IMR-90 (cell line): Measurements from ENCODE around the gene CNP. TPM values are rescaled to one million over a fixed set of nuclear protein-coding genes. Genes with fewer than 3 reads are reported as not detected.
"Not testable (repeated sequence)": the region's sequence is repeated elsewhere in the genome, so short reads cannot be mapped to it uniquely, and the experiment has no call there.

Experiments used
- ATAC-seq: fragments of 200-7000 bp; cut with Tn5 transposase; 2 replicates; pipeline ENCODE4 v1.9.1; 2020; ENCODE audit warnings: low read depth, mild to moderate bottlenecking, moderate library complexity
- BruUV-seq: library from RNA; stranded (reverse); fragments of 400-500 nt; replicated peaks from 2 replicates; lab custom pipeline; 2021; lab: Mats Ljungman, UMichigan
- CTCF ChIA-PET: fragments of 300-600 bp; formaldehyde crosslinking; extraction: SDS; loops from one replicate; lab custom pipeline; 2021; ENCODE audit warnings: antibody characterized with exemption; lab: Yijun Ruan, JAX
- POLR2A ChIA-PET: fragments of 300-600 bp; sonication (Branson Sonifier 250); formaldehyde crosslinking; loops from one replicate; lab custom pipeline; 2022; ENCODE audit warnings: antibody characterized with exemption; ENCODE audit not compliant: unreplicated experiment; lab: Charles Lee
- DNase-seq: peaks from one replicate; pipeline ENCODE4 v3.0.0; 2013
- H2AFZ ChIP-seq: replicated peaks from 2 replicates; pipeline ENCODE3; 2013; ENCODE audit warnings: low read length, mild to moderate bottlenecking; ENCODE audit not compliant: poor library complexity
- H2AK5ac ChIP-seq: 2 replicates; pipeline ENCODE4 v1.6.1; 2013; ENCODE audit warnings: low read depth, low read length, inconsistent platforms
- H2AK9ac ChIP-seq: replicated peaks from 2 replicates; pipeline ENCODE3; 2013; ENCODE audit warnings: mild to moderate bottlenecking, low read depth, low read length, moderate library complexity; ENCODE audit not compliant: poor library complexity
- H2BK120ac ChIP-seq: 2 replicates; pipeline ENCODE4 v1.6.1; 2013; ENCODE audit warnings: low read depth, low read length, inconsistent platforms
- H2BK15ac ChIP-seq: 3 replicates; pipeline ENCODE4 v1.6.1; 2013; ENCODE audit warnings: low read depth, low read length, inconsistent platforms
- H2BK20ac ChIP-seq: 2 replicates; pipeline ENCODE4 v1.6.1; 2013; ENCODE audit warnings: low read depth, mild to moderate bottlenecking, inconsistent platforms, low read length, moderate library complexity
- H2BK5ac ChIP-seq: 2 replicates; pipeline ENCODE4 v1.6.1; 2013; ENCODE audit warnings: mild to moderate bottlenecking, low read depth, low read length, inconsistent platforms; ENCODE audit not compliant: poor library complexity, severe bottlenecking
- H3K14ac ChIP-seq: replicated peaks from 2 replicates; pipeline ENCODE4 v1.6.1; 2013; ENCODE audit warnings: low read depth, low read length, inconsistent platforms
- H3K18ac ChIP-seq: 2 replicates; pipeline ENCODE4 v1.6.1; 2013; ENCODE audit warnings: low read depth, low read length, control low read depth
- H3K23ac ChIP-seq: 2 replicates; pipeline ENCODE4 v1.6.1; 2013; ENCODE audit warnings: low read depth, low read length, inconsistent platforms
- H3K27ac ChIP-seq: 2 replicates; pipeline ENCODE4 v1.5.1; 2013; ENCODE audit warnings: mild to moderate bottlenecking, control low read depth, low read length; ENCODE audit not compliant: insufficient read depth
- H3K27me3 ChIP-seq: 2 replicates; pipeline ENCODE4 v1.6.1; 2013; ENCODE audit warnings: low read length; ENCODE audit not compliant: control insufficient read depth, insufficient read depth
- H3K36me3 ChIP-seq: 2 replicates; pipeline ENCODE4 v1.6.1; 2013; ENCODE audit warnings: low read length, mixed read lengths; ENCODE audit not compliant: control insufficient read depth, insufficient read depth
- H3K4ac ChIP-seq: 2 replicates; pipeline ENCODE4 v1.6.1; 2013; ENCODE audit warnings: low read depth, low read length, inconsistent platforms
- H3K4me1 ChIP-seq: 2 replicates; pipeline ENCODE4 v1.6.1; 2013; ENCODE audit warnings: low read length, mixed read lengths; ENCODE audit not compliant: control insufficient read depth, insufficient read depth
- H3K4me2 ChIP-seq: 2 replicates; pipeline ENCODE4 v1.6.1; 2013; ENCODE audit warnings: low read depth, mild to moderate bottlenecking, control low read depth, low read length, moderate library complexity
- H3K4me3 ChIP-seq: 2 replicates; pipeline ENCODE4 v1.5.1; 2013; ENCODE audit warnings: low read depth, mild to moderate bottlenecking, control low read depth, low read length, moderate library complexity; ENCODE audit not compliant: insufficient read depth
- H3K56ac ChIP-seq: 2 replicates; pipeline ENCODE4 v1.6.1; 2013; ENCODE audit warnings: low read length, inconsistent platforms; ENCODE audit not compliant: insufficient read depth; ENCODE audit errors: extremely low read depth
- H3K79me1 ChIP-seq, 2 experiments: 2 replicates each; pipeline ENCODE4 v1.6.1; 2013; ENCODE audit warnings: low read length in 2 of 2, inconsistent platforms in 1 of 2, low read depth in 1 of 2
- H3K9ac ChIP-seq: 2 replicates; pipeline ENCODE4 v1.6.1; 2013; ENCODE audit warnings: low read depth, low read length, control low read depth
- H3K9me1 ChIP-seq: 2 replicates; pipeline ENCODE4 v1.6.1; 2013; ENCODE audit warnings: low read length, inconsistent platforms; ENCODE audit not compliant: insufficient read depth
- H3K9me3 ChIP-seq: 2 replicates; pipeline ENCODE4 v1.6.1; 2013; ENCODE audit warnings: low read length; ENCODE audit not compliant: control insufficient read depth, insufficient read depth
- H4K20me1 ChIP-seq: 2 replicates; pipeline ENCODE4 v1.6.1; 2013; ENCODE audit warnings: low read length, inconsistent platforms; ENCODE audit not compliant: insufficient read depth
- H4K5ac ChIP-seq: 2 replicates; pipeline ENCODE4 v1.6.1; 2013; ENCODE audit warnings: mild to moderate bottlenecking, low read depth, low read length, control low read depth
- H4K8ac ChIP-seq, 2 experiments: 2 replicates each; pipeline ENCODE4 v1.6.1; 2013; ENCODE audit warnings: low read depth in 2 of 2, low read length in 2 of 2, control low read depth in 1 of 2, inconsistent platforms in 1 of 2
- H4K91ac ChIP-seq: 2 replicates; pipeline ENCODE4 v1.6.1; 2013; ENCODE audit warnings: low read depth, low read length, inconsistent platforms; ENCODE audit not compliant: insufficient read depth
- CEBPB ChIP-seq: IDR thresholded peaks from 2 replicates; pipeline ENCODE4 v1.6.1; 2012; ENCODE audit warnings: low read depth, low read length, improper control_type of control experiment
- WGBS, 2 experiments: methylation state at CpG; one replicate each; pipeline versions ENCODE4 v1.1.5 to v1.1.7; 2013; ENCODE audit warnings: missing lambda C conversion rate in 2 of 2; ENCODE audit not compliant: insufficient read length in 1 of 2; ENCODE audit errors: extremely low coverage in 2 of 2; 5-methylcytosine and 5-hydroxymethylcytosine counted together
- dilution Hi-C: fragments of 300-500 bp; cut with HindIII; formaldehyde crosslinking; loops from one replicate; pipeline ENCODE4 v1.14.3; 2018; ENCODE audit warnings: low sequenced_read_pairs; ENCODE audit not compliant: unreplicated experiment
- in situ Hi-C: fragments of 300-500 bp; cut with MboI; formaldehyde crosslinking; loops from 3 replicates; pipeline ENCODE4 v1.14.3; 2019; ENCODE audit warnings: low sequenced_read_pairs, inconsistent platforms, mixed read lengths
- intact Hi-C: fragments of 100-400 bp; cut with micrococcal nuclease; formaldehyde crosslinking; loops from 2 replicates; pipeline ENCODE4 v1.10.0; 2022
- polyA plus RNA-seq, 3 experiments: library from polyadenylated mRNA; depleted of rRNA; stranded (reverse); fragments of >200 nt; gene quantifications; 2 replicates each; pipeline ENCODE4 v1.2.3, GENCODE V29; 2012; ENCODE audit warnings: low replicate concordance in 1 of 3
- total RNA-seq: library from RNA; depleted of rRNA; stranded (reverse); fragments of >200 nt; gene quantifications from 2 replicates; pipeline ENCODE4 v1.2.3, GENCODE V29; 2012

The CNP gene
- total and polyA plus RNA-seq, 2 of the 4 experiments (the other 2 are of a cell fraction) = 45.5 to 46.4 TPM

GRCh38 chr17:42010266-42010680 lies 43.7 kb downstream of the CNP start:
- POLR2A ChIA-PET = interaction anchor here (0.6 kb wide), 1 partner anchor 305 kb away, joined by 5 read pairs; no protein-coding TSS in a partner anchor
- H3K4me2 ChIP-seq, H2BK20ac ChIP-seq, H4K91ac ChIP-seq, H2AK9ac ChIP-seq, H3K9ac ChIP-seq, CTCF ChIA-PET, BruUV-seq, H3K9me3 ChIP-seq, H3K14ac ChIP-seq, H3K4me3 ChIP-seq, H3K27ac ChIP-seq, H2BK15ac ChIP-seq, dilution Hi-C loops, H2AK5ac ChIP-seq, H3K9me1 ChIP-seq, H4K5ac ChIP-seq, H2BK120ac ChIP-seq, H3K23ac ChIP-seq, H2AFZ ChIP-seq, H3K4ac ChIP-seq, DNase-seq, intact Hi-C loops, in situ Hi-C loops, H3K36me3 ChIP-seq, H2BK5ac ChIP-seq, H3K4me1 ChIP-seq, H3K18ac ChIP-seq, H3K56ac ChIP-seq, H3K27me3 ChIP-seq: not testable (repeated sequence)
- whole genome bisulfite sequencing, 2 experiments = no CpG with 5 or more reads among the region's 9 CpGs
- ATAC-seq = peak; percentile 24; the same call in 1 of the 2 replicates
- H4K20me1 ChIP-seq = peaks cover 63% of the 10 kb centered on the region
- H3K79me1 ChIP-seq = peaks cover 0 to 59% of the 10 kb centered on the region in 2 experiments; a peak in 2 of 4 replicates
- TF ChIP-seq CEBPB = 0 out of 2 replicates have a peak, but pooled peaks have one; percentile 23
- peak overlapping the region in 1 of 2 experiments; percentile 60; a peak in 3 of 4 replicates for H4K8ac ChIP-seq
